NT2/D1 (cell line): ENCODE results near the gene NRXN2.

Source experiments
- SUZ12 ChIP-seq: IDR thresholded peaks from 2 replicates; pipeline ENCODE4 v1.6.1; 2011; ENCODE audit not compliant: insufficient read length, insufficient read depth; ENCODE audit errors: extremely low read depth
- YY1 ChIP-seq: IDR thresholded peaks from 2 replicates; pipeline ENCODE4 v1.6.1; 2011; ENCODE audit not compliant: insufficient read length, insufficient read depth
- ZNF274 ChIP-seq: IDR thresholded peaks from 2 replicates; pipeline ENCODE4 v1.6.1; 2011; ENCODE audit warnings: mild to moderate bottlenecking, low read depth, low read length

DNA sequence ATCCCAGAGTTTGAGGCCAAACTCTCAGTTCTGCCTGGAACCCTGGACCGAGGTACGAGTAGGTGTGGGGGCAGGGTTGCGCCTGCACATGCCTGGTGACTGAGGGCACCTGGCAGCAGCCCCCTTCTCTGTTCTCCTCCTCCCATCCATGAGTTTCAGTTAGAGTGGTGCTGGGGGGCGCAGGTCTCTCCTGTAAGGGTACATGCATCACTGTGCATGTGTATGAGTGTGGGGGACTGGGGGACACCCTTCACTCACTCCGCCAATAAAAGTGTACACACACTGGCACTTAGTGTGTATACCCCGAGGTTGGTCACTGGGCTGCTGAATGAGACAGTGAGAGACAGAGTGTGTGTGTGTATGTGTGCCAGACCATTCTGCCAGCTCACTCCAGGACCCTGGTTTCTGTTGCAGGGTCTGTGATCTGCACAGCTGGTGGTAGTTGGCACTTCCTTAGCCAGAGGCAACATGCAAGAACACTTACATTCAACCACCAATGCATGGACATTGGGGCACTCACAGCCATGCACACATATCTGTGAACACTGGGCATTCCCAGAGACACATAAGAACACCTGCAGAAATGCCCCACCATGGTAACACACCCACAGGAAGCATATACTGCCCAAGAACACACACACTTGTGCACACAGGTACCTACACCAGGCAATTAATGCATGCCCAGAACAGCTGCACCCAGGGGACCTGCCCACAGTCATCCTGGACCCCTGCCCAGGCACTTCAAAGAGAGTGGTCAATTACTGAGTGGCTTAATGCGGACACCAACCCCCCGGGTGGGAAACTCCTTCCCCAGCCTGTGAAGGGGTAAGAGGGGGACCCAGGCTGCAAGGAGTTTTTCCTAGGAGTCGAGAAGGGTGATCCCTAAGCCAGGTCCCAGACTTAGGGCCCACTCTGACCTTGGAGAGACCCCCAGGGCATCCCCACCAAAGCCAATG, 1.2 kb upstream of the NRXN2 start:
- TF ChIP-seq ZNF274 (no peak), YY1 (no peak), SUZ12 (no peak)
